Caki2 (cell line): ENCODE data around the gene PHF3. TPM values are rescaled to one million over a fixed set of nuclear protein-coding genes. Genes with fewer than 3 reads are reported as not detected.
"Not testable (repeated sequence)": the region's sequence is repeated elsewhere in the genome, so short reads cannot be mapped to it uniquely, and the experiment has no call there.

ENCODE experiments used
- DNase-seq: peaks from one replicate; pipeline ENCODE4 v3.0.0-alpha.2; 2015; ENCODE audit warnings: low read depth
- in situ Hi-C: cut with HindIII; loops from 2 replicates; pipeline ENCODE4 v1.10.0; 2016; ENCODE audit warnings: low sequenced_read_pairs, low pct_unique_long_range_greater_than_20kb, mixed read lengths
- total RNA-seq: library from RNA; depleted of rRNA; stranded (reverse); fragments of >200 nt; shearing (Covaris generic); gene quantifications from 2 replicates; pipeline ENCODE4 v1.2.3, GENCODE V29; 2014; ENCODE audit warnings: low replicate concordance

PHF3 gene
- total RNA-seq, 1 experiment from 2014 or later, result 36.9 TPM

- in situ Hi-C loops, result no loop called here
- no peak for DNase-seq
These were observed 50.1 kb downstream of the PHF3 start for GRCh38 chr6:63685446-63686379.

DNA sequence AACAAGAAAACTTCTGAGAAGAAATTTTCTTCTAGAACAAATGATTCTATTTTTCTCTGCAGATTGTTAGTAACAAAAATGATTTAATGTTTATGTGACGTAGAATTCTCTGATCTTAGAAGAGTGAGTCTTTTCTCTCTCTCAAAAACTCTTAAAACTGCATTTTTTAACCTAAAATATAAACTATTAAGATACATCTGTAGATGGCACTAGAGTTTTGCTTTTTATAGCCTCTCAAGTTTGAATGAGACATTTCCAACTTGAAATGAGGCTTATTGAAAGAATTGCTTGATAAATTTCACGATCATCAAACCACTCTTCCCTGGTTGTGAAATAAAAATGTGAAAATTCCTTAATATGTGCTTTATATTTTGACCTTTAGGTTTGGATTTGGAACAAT is 53.8 kb downstream of the PHF3 start:
- no peak for DNase-seq
- in situ Hi-C loops, result no loop called here

DNA sequence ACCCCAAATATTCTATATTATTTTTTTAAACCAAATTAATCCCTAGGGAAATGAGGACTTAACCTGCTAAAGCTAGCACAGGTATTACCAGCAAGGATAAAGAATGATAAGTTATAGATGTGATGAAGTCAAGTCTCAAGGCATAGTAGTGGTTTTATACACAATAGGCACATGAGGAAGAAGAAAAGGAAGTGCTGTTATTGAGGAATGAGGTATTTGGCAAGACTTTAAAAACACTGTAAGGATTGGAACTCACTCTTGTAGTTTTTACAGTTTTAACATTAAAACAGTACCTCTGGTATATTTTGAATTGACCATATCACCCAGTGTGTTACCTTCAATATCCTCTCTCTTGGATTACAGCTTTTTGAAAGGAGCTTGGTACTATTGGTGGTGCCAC is 54.6 kb downstream of the PHF3 start:
- in situ Hi-C loops, result no loop called here
- no peak for DNase-seq

GRCh38 chr6:63705707-63706106 is 70.1 kb downstream of the PHF3 start:
- in situ Hi-C loops, result no loop called here
- DNase-seq, result no peak

DNA sequence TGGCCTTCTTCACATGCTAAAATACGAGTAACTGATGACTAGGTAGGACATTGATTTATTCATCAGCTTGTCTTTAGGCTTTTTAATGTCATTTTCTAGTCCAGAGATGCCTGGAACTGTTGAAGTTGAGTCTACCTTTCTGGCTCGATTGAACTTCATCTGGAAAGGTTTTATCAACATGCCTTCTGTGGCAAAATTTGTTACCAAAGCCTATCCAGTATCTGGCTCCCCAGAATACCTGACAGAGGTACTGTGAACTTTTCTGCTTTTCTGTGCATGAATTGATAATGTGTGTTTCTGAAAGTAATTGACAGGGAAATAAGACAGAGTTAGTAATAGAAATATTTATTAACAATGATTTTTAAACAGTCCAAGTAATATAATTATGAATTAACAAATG is 71.0 kb downstream of the PHF3 start:
- in situ Hi-C loops, result no loop called here
- no peak for DNase-seq

GRCh38 chr6:63708631-63709030 is 73.0 kb downstream of the PHF3 start:
- in situ Hi-C loops, result no loop called here
- DNase-seq, result no peak

DNA sequence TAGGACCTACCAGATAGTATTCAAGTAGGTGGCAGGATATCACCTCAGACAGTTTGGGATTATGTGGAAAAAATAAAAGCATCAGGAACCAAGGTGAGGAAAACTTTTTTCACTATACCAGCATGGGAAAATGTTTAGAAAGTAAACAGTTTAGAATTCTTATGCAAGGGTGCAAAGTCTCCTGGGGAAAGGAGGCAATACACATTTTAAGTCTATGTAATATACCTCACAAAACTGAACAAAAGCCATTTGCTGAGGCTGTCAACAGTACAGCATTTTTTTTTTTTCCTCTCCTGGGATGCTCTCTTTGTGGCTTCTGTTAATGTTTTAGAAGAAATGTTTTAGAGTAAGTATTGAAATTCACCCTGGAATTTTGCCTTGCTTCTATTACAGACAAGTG is 73.5 kb downstream of the PHF3 start:
- in situ Hi-C loops, result no loop called here

GRCh38 chr6:63713332-63713731 is 77.7 kb downstream of the PHF3 start:
- in situ Hi-C loops, result no loop called here
- no peak for DNase-seq

More for the DNA sequence above, 73.5 kb downstream of the PHF3 start:
- DNase-seq, result no peak

- in situ Hi-C loops, result no loop called here
- no peak for DNase-seq
These were observed 78.5 kb downstream of the PHF3 start for GRCh38 chr6:63714091-63714490.

DNA sequence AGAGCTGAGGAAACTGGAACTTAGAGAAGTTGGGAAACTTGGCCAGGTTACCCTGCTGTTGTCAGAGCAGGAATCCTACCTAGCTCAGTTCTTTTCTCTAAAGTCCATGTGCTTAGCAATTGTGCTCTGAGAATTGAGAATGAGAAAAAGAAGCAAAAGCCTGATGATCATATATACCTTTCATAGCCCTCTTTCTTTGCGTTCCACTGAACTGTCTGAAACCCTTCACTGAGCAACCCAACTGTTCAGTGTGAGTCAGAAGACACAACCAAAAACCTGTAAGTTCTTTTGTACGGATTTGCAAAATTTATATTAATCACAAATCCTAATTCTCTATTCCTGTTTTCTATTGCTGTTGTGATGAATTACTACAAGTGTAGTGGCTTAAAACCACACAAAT is 80.6 kb downstream of the PHF3 start:
- in situ Hi-C loops, result no loop called here
- no peak for DNase-seq

DNA sequence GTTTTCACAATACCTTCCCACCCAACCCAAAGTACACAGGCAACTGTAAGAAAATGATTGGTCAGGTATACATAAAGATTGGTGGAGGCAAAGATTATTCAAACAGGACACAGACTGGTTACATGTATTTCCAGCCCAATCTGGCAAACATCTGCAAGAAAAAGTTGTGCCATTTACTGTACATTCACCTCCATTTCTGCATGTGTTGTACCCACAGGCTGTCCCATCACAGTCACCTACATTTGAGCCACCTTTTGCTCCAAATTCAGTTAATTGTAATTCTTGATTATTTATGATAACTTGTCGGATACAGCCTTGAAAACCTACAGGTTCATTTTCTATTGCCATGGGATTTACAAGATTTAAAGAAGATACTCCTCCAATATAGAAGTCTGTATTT is 85.6 kb downstream of the PHF3 start:
- in situ Hi-C loops, result no loop called here
- no peak for DNase-seq

DNA sequence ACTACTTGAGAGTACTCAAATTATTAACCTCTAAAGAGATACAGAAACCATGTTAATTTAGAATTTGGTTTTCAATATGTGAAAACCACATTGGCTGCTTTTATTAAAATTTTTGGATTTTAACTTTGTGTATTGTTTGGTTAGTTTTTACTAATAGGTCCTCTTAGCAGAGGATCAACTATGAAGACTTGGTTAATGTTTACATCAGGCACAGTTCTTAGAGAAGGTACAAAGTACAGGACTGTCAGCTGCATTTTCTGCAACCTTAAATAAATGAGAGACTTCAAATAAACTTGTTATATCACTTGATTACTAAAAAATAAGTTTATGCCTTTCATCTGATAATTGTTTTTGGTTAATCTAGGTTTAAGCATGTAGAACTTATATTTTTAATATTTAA is 89.1 kb downstream of the PHF3 start:
- in situ Hi-C loops, result no loop called here
- DNase-seq, result no peak

- no peak for DNase-seq
- in situ Hi-C loops, result no loop called here
These were observed 94.7 kb downstream of the PHF3 start for GRCh38 chr6:63730311-63730710.

DNA sequence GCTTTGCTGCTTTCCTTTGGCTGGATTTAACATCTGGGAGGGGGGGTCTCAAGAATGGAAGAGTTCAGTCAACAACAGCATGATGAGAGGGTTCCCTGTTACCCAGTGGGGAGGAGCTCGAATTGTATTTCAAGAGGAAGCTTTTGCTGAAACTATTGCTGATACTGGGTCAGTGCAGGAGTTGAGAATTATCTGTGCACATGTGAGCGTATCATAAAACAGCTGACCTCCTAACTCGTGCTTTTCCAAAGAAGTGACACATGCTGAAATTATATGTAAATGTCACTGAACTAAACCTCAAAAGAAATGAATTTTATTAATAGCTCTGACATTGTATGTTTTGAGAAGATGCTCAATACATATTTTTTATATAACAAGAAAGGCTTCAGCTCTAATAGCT is 96.3 kb downstream of the PHF3 start:
- in situ Hi-C loops, result no loop called here

DNA sequence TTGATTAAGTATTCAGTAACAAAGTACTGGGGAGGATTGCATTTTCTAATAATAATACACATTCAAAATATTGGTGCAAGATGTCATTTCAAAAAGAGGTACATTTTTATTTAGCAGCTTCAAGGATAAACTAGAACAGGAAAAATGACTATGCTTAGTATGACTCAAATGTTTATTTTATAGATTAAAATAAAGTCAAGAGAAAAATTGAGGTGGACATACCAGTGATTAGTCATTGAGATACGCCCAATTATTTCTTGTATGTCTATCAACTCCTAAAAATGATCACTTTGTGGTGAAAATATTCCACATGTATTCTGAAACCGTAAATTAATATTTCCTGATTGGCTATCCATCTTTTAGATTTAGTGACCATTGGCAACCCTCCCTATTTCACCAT is 96.7 kb downstream of the PHF3 start:
- no peak for DNase-seq
- in situ Hi-C loops, result no loop called here

More for the DNA sequence above, 96.3 kb downstream of the PHF3 start:
- no peak for DNase-seq

DNA sequence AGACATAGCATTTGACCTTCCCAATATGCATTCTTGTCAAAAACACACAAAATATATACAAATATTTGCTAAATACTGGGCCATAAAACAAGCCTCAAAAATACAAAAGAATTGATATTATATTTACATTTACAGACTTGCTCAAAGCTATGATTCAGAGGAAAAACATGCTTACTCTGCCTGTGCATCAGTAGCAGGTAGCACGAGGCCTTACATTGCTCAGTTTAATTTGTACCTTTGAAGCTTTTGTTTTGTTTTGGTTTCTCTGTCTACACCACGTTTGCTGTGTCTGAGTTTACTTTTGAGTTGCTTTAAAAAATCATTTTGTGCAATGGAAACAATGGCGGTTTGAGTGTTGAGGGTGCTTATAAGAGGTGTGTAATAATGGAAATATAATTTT is 99.3 kb downstream of the PHF3 start:
- in situ Hi-C loops, result no loop called here
- DNase-seq, result no peak

DNA sequence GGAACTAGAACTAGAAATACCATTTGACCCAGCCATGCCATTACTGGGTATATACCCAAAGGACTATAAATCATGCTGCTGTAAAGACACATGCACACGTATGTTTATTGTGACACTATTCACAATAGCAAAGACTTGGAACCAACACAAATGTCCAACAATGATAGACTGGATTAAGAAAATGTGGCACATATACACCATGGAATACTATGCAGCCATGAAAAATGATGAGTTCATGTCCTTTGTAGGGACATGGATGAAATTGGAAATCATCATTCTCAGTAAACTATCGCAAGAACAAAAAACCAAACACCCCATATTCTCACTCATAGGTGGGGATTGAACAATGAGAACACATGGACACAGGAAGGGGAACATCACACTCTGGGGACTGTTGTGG is 102.6 kb downstream of the PHF3 start:
- in situ Hi-C loops, DNase-seq: not testable (repeated sequence)

GRCh38 chr6:63739094-63739687 is 103.6 kb downstream of the PHF3 start:
- DNase-seq, result no peak
- in situ Hi-C loops, result no loop called here

- in situ Hi-C loops, result no loop called here
These were observed 105.1 kb downstream of the PHF3 start for GRCh38 chr6:63740709-63741108.

GRCh38 chr6:63742060-63742459 is 106.5 kb downstream of the PHF3 start:
- in situ Hi-C loops, result no loop called here
- DNase-seq, result no peak

More at GRCh38 chr6:63740709-63741108, 105.1 kb downstream of the PHF3 start:
- DNase-seq, result no peak
